ENCODE data around the gene LOXL1. TPM values are rescaled to one million over a fixed set of nuclear protein-coding genes. Genes with fewer than 3 reads are reported as not detected.
"Not testable (repeated sequence)": the region's sequence is repeated elsewhere in the genome, so short reads cannot be mapped to it uniquely, and the experiment has no call there.

The LOXL1 gene
- total and polyA plus RNA-seq, 4 donors, result 0.67 to 2.0 (median 1.4) TPM; not detected in 1

DNA sequence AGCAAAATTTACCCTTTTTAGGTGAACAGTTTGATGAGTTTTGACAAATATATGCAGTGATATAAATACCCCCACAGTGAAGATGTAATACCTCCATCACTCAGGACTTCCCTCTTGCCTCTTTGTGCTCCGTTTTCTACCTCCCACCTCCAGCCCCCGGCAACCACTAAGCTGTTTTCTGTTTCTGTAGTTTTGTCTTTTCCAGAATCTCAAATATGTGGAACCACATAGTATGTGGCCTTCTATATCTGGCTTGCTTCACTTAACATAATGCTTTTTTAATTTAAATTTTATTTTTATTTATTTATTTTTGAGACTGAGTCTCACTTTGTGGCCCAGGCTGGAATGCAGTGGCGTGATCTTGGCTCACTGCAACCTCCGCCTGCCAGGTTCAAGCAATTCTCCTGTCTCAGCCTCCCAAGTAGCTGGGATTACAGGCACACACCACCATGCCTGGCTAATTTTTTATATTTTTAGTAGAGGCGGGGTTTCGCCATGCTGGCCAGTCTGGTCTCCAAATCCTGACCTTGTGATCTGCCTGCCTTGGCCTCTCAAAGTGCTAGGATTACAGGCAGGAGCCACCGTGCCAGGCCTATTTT is 34.3 kb downstream of the LOXL1 start:
- H3K4me3 ChIP-seq (ENCODE audit: low read depth in 1 of 3, low read length in 3 of 3); H3K4me1 ChIP-seq (ENCODE audit: control insufficient read depth in 4 of 4, insufficient read depth in 4 of 4, low read length in 3 of 4); H3K9ac ChIP-seq (ENCODE audit: low read depth in 1 of 2, low read length in 2 of 2); DNase-seq (ENCODE audit: low spot score); H3K36me3 ChIP-seq (ENCODE audit: control insufficient read depth in 4 of 4, insufficient read depth in 3 of 4, low read depth in 1 of 4, low read length in 3 of 4); H3K27me3 ChIP-seq (ENCODE audit: control insufficient read depth in 4 of 4, insufficient read depth in 4 of 4, low read length in 3 of 4); H3K27ac ChIP-seq (ENCODE audit: low read depth in 1 of 2, low read length in 2 of 2); H3K9me3 ChIP-seq (ENCODE audit: control insufficient read depth in 4 of 4, low read length in 3 of 4): not testable (repeated sequence)
- WGBS, result 92% methylated on average over 7 of the region's 7 CpGs

DNA sequence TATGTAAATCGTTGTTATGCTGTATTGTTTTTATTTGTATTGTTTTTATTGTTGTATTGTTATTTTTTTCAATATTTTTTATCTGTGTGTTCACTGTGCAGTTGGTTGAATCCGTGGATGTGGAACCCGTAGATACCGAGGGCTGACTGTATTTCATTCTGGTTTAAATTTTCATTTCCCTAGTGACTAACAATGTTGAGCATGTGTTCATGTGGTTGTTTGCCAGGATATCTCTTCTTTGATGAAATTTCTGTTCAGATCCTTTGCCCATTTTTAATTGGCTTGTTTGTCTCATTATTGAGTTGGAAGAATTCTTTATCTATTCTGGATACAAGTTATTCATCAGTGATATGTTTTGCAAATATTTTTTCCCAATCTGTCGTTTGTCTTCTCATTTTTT is 36.2 kb downstream of the LOXL1 start:
- H3K4me1 ChIP-seq (ENCODE audit: control insufficient read depth in 4 of 4, insufficient read depth in 4 of 4, low read length in 3 of 4), result peaks cover 0 to 6% (median 1%) of the 10 kb centered on the region in 4 donors
- 71% methylated on average over 5 of the region's 5 CpGs for WGBS

More for the DNA sequence above, 36.2 kb downstream of the LOXL1 start:
- H3K9me3 ChIP-seq (ENCODE audit: control insufficient read depth in 4 of 4, low read length in 3 of 4), result no peaks in the 10 kb centered on the region
- no peak overlapping the region for H3K27ac ChIP-seq (ENCODE audit: low read depth in 1 of 2, low read length in 2 of 2)
- no peaks in the 10 kb centered on the region for H3K36me3 ChIP-seq (ENCODE audit: control insufficient read depth in 4 of 4, insufficient read depth in 3 of 4, low read depth in 1 of 4, low read length in 3 of 4)
- no peak overlapping the region for H3K4me3 ChIP-seq (ENCODE audit: low read depth in 1 of 3, low read length in 3 of 3)
- TF ChIP-seq HNF4A (conservative IDR thresholded peaks at IDR 0.05) (no peak), RAD21 (IDR thresholded peaks at IDR 0.05) (no peak), SP1 (IDR thresholded peaks at IDR 0.05) (no peak), YY1 (IDR thresholded peaks at IDR 0.05) (no peak), FOXA2 (IDR thresholded peaks at IDR 0.05) (no peak), JUND (IDR thresholded peaks at IDR 0.05) (no peak), TAF1 (conservative IDR thresholded peaks at IDR 0.05) (no peak), NR2F2 (IDR thresholded peaks at IDR 0.05) (no peak)
- TF ChIP-seq, protein P1, sequence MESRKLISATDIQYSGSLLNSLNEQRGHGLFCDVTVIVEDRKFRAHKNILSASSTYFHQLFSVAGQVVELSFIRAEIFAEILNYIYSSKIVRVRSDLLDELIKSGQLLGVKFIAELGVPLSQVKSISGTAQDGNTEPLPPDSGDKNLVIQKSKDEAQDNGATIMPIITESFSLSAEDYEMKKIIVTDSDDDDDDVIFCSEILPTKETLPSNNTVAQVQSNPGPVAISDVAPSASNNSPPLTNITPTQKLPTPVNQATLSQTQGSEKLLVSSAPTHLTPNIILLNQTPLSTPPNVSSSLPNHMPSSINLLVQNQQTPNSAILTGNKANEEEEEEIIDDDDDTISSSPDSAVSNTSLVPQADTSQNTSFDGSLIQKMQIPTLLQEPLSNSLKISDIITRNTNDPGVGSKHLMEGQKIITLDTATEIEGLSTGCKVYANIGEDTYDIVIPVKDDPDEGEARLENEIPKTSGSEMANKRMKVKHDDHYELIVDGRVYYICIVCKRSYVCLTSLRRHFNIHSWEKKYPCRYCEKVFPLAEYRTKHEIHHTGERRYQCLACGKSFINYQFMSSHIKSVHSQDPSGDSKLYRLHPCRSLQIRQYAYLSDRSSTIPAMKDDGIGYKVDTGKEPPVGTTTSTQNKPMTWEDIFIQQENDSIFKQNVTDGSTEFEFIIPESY (IDR thresholded peaks at IDR 0.05), result no peak
- TF ChIP-seq, protein P2, sequence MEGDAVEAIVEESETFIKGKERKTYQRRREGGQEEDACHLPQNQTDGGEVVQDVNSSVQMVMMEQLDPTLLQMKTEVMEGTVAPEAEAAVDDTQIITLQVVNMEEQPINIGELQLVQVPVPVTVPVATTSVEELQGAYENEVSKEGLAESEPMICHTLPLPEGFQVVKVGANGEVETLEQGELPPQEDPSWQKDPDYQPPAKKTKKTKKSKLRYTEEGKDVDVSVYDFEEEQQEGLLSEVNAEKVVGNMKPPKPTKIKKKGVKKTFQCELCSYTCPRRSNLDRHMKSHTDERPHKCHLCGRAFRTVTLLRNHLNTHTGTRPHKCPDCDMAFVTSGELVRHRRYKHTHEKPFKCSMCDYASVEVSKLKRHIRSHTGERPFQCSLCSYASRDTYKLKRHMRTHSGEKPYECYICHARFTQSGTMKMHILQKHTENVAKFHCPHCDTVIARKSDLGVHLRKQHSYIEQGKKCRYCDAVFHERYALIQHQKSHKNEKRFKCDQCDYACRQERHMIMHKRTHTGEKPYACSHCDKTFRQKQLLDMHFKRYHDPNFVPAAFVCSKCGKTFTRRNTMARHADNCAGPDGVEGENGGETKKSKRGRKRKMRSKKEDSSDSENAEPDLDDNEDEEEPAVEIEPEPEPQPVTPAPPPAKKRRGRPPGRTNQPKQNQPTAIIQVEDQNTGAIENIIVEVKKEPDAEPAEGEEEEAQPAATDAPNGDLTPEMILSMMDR (IDR thresholded peaks at IDR 0.05; ENCODE audit: low read depth, low read length, missing input control), result no peak
- TF ChIP-seq, protein P3, sequence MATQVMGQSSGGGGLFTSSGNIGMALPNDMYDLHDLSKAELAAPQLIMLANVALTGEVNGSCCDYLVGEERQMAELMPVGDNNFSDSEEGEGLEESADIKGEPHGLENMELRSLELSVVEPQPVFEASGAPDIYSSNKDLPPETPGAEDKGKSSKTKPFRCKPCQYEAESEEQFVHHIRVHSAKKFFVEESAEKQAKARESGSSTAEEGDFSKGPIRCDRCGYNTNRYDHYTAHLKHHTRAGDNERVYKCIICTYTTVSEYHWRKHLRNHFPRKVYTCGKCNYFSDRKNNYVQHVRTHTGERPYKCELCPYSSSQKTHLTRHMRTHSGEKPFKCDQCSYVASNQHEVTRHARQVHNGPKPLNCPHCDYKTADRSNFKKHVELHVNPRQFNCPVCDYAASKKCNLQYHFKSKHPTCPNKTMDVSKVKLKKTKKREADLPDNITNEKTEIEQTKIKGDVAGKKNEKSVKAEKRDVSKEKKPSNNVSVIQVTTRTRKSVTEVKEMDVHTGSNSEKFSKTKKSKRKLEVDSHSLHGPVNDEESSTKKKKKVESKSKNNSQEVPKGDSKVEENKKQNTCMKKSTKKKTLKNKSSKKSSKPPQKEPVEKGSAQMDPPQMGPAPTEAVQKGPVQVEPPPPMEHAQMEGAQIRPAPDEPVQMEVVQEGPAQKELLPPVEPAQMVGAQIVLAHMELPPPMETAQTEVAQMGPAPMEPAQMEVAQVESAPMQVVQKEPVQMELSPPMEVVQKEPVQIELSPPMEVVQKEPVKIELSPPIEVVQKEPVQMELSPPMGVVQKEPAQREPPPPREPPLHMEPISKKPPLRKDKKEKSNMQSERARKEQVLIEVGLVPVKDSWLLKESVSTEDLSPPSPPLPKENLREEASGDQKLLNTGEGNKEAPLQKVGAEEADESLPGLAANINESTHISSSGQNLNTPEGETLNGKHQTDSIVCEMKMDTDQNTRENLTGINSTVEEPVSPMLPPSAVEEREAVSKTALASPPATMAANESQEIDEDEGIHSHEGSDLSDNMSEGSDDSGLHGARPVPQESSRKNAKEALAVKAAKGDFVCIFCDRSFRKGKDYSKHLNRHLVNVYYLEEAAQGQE (IDR thresholded peaks at IDR 0.05), result no peak
- TF ChIP-seq, protein P4, sequence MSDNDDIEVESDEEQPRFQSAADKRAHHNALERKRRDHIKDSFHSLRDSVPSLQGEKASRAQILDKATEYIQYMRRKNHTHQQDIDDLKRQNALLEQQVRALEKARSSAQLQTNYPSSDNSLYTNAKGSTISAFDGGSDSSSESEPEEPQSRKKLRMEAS (IDR thresholded peaks at IDR 0.05), result no peak
- H3K9ac ChIP-seq (ENCODE audit: low read depth in 1 of 2, low read length in 2 of 2), result no peak overlapping the region
- peaks cover 0 to 3% (median 0%) of the 10 kb centered on the region in 4 donors for H3K27me3 ChIP-seq (ENCODE audit: control insufficient read depth in 4 of 4, insufficient read depth in 4 of 4, low read length in 3 of 4)
- no peak for DNase-seq (ENCODE audit: low spot score)

All from liver (tissue), 9 donors.